HEK293 (cell line): ENCODE measurements around the gene NHLRC2.

Experiments
- CTCF ChIA-PET: fragments of 350-600 bp; formaldehyde crosslinking; extraction: SDS; loops from one replicate; lab custom pipeline; 2021; ENCODE audit warnings: antibody characterized with exemption; lab: Yijun Ruan, JAX
- POLR2A ChIA-PET: fragments of 300-600 bp; formaldehyde crosslinking; extraction: SDS; loops from one replicate; lab custom pipeline; 2020; ENCODE audit warnings: antibody characterized with exemption, inconsistent platforms; lab: Yijun Ruan, JAX
- H3K27ac ChIP-seq: fragments of 200-500 bp; sonication (Bioruptor generic); 2 replicates; pipeline ENCODE4 v1.5.1; 2014; ENCODE audit warnings: low read depth, low read length, control low read depth, inconsistent platforms; ENCODE audit errors: extremely low read depth
- H3K36me3 ChIP-seq, 2 experiments: fragments of 200-500 bp in 1 of 2; sonication (Bioruptor generic) in 1 of 2; 1 replicate in 1 of 2; 2 replicates in 1 of 2; pipeline ENCODE4 v1.5.1; 2014 to 2017; ENCODE audit warnings: inconsistent platforms in 2 of 2, low read length in 2 of 2; ENCODE audit not compliant: control insufficient read depth in 2 of 2, insufficient read depth in 1 of 2
- H3K4me1 ChIP-seq: fragments of 200-500 bp; sonication (Bioruptor generic); 2 replicates; pipeline ENCODE4 v1.5.1; 2014; ENCODE audit warnings: mild to moderate bottlenecking, low read length, inconsistent platforms; ENCODE audit not compliant: control insufficient read depth, insufficient read depth
- H3K4me3 ChIP-seq: 2 replicates; pipeline ENCODE4 v1.5.1; 2011; ENCODE audit warnings: low read depth, mild to moderate bottlenecking, control low read depth, low read length, moderate library complexity
- H3K9me3 ChIP-seq: fragments of 200-500 bp; sonication (Bioruptor generic); 2 replicates; pipeline ENCODE4 v1.5.1; 2014; ENCODE audit warnings: low read depth, low read length, inconsistent platforms; ENCODE audit not compliant: control insufficient read depth, insufficient read depth
- GFI1B ChIP-seq: fragments of 450-650 bp; formaldehyde crosslinking; IDR thresholded peaks from 2 replicates; pipeline ENCODE4 v1.5.1; 2016; ENCODE audit warnings: missing biosample characterization, missing genetic modification characterization
- OSR2 ChIP-seq: fragments of 450-650 bp; formaldehyde crosslinking; IDR thresholded peaks from 2 replicates; pipeline ENCODE4 v1.5.1; 2016; ENCODE audit warnings: missing biosample characterization, missing genetic modification characterization
- RBAK ChIP-seq: fragments of 450-650 bp; formaldehyde crosslinking; IDR thresholded peaks from 2 replicates; pipeline ENCODE4 v1.5.1; 2016; ENCODE audit warnings: missing biosample characterization, missing genetic modification characterization
- SP3 ChIP-seq: fragments of 450-650 bp; formaldehyde crosslinking; IDR thresholded peaks from 2 replicates; pipeline ENCODE4 v1.5.1; 2016; ENCODE audit warnings: missing biosample characterization, missing genetic modification characterization
- TSHZ1 ChIP-seq: fragments of 450-650 bp; formaldehyde crosslinking; IDR thresholded peaks from 2 replicates; pipeline ENCODE4 v1.5.1; 2016; ENCODE audit warnings: missing biosample characterization, missing genetic modification characterization, borderline replicate concordance
- ZBTB7A ChIP-seq: fragments of 450-650 bp; formaldehyde crosslinking; IDR thresholded peaks from 2 replicates; pipeline ENCODE4 v1.5.1; 2016; ENCODE audit warnings: low read depth, missing biosample characterization, missing genetic modification characterization
- ZNF132 ChIP-seq: fragments of 450-650 bp; formaldehyde crosslinking; IDR thresholded peaks from 2 replicates; pipeline ENCODE4 v1.5.1; 2017; ENCODE audit warnings: missing biosample characterization, missing genetic modification characterization, borderline replicate concordance
- ZNF146 ChIP-seq: fragments of 450-650 bp; formaldehyde crosslinking; IDR thresholded peaks from 2 replicates; pipeline ENCODE4 v1.5.1; 2016; ENCODE audit warnings: missing biosample characterization, missing genetic modification characterization
- ZNF174 ChIP-seq: fragments of 450-650 bp; formaldehyde crosslinking; IDR thresholded peaks from 2 replicates; pipeline ENCODE4 v1.5.0; 2017; ENCODE audit warnings: missing biosample characterization, mild to moderate bottlenecking, missing genetic modification characterization
- ZNF18 ChIP-seq: fragments of 450-650 bp; formaldehyde crosslinking; IDR thresholded peaks from 2 replicates; pipeline ENCODE4 v1.5.1; 2016; ENCODE audit warnings: missing biosample characterization, missing genetic modification characterization
- ZNF2 ChIP-seq: fragments of 450-650 bp; formaldehyde crosslinking; IDR thresholded peaks from 2 replicates; pipeline ENCODE4 v1.5.1; 2016; ENCODE audit warnings: missing biosample characterization, missing genetic modification characterization
- ZNF221 ChIP-seq: fragments of 450-650 bp; formaldehyde crosslinking; IDR thresholded peaks from 2 replicates; pipeline ENCODE4 v1.5.1; 2017; ENCODE audit warnings: missing biosample characterization, missing genetic modification characterization, borderline replicate concordance
- ZNF223 ChIP-seq: fragments of 450-650 bp; formaldehyde crosslinking; IDR thresholded peaks from 2 replicates; pipeline ENCODE4 v1.5.1; 2016; ENCODE audit warnings: missing biosample characterization, missing genetic modification characterization
- ZNF248 ChIP-seq: fragments of 450-650 bp; formaldehyde crosslinking; IDR thresholded peaks from 2 replicates; pipeline ENCODE4 v1.5.1; 2017; ENCODE audit warnings: missing biosample characterization, missing genetic modification characterization
- ZNF280D ChIP-seq: fragments of 450-650 bp; formaldehyde crosslinking; IDR thresholded peaks from 2 replicates; pipeline ENCODE4 v1.5.1; 2016; ENCODE audit warnings: missing biosample characterization, missing genetic modification characterization
- ZNF341 ChIP-seq: fragments of 450-650 bp; formaldehyde crosslinking; IDR thresholded peaks from 2 replicates; pipeline ENCODE4; 2016; ENCODE audit warnings: low read depth, missing biosample characterization, missing genetic modification characterization
- ZNF354C ChIP-seq: fragments of 450-650 bp; formaldehyde crosslinking; IDR thresholded peaks from 2 replicates; pipeline ENCODE4 v1.5.1; 2016; ENCODE audit warnings: missing biosample characterization, missing genetic modification characterization, low read depth, borderline replicate concordance
- ZNF530 ChIP-seq: fragments of 450-650 bp; formaldehyde crosslinking; IDR thresholded peaks from 2 replicates; pipeline ENCODE4 v1.5.1; 2016; ENCODE audit warnings: low read depth, missing biosample characterization, missing genetic modification characterization
- ZNF549 ChIP-seq: fragments of 450-650 bp; IDR thresholded peaks from 2 replicates; pipeline ENCODE4 v1.5.1; 2018; ENCODE audit warnings: missing biosample characterization, missing genetic modification characterization, mild to moderate bottlenecking, inconsistent platforms, moderate library complexity
- ZNF621 ChIP-seq: fragments of 450-650 bp; formaldehyde crosslinking; IDR thresholded peaks from 2 replicates; pipeline ENCODE4 v1.5.1; 2017; ENCODE audit warnings: missing biosample characterization, missing genetic modification characterization
- ZNF660 ChIP-seq: fragments of 450-650 bp; IDR thresholded peaks from 2 replicates; pipeline ENCODE4 v1.5.1; 2018; ENCODE audit warnings: missing biosample characterization, mild to moderate bottlenecking, missing genetic modification characterization
- ZNF704 ChIP-seq: fragments of 450-650 bp; formaldehyde crosslinking; IDR thresholded peaks from 2 replicates; pipeline ENCODE4 v1.5.1; 2016; ENCODE audit warnings: missing biosample characterization, missing genetic modification characterization
- ZNF747 ChIP-seq: fragments of 450-650 bp; formaldehyde crosslinking; IDR thresholded peaks from 2 replicates; pipeline ENCODE4 v1.5.1; 2016; ENCODE audit warnings: missing biosample characterization, missing genetic modification characterization
- ZSCAN18 ChIP-seq: fragments of 450-650 bp; formaldehyde crosslinking; IDR thresholded peaks from 2 replicates; pipeline ENCODE4 v1.5.1; 2016; ENCODE audit warnings: missing biosample characterization, missing genetic modification characterization
- ZSCAN30 ChIP-seq: fragments of 450-650 bp; IDR thresholded peaks from 2 replicates; pipeline ENCODE4 v1.5.1; 2018; ENCODE audit warnings: missing biosample characterization, mild to moderate bottlenecking, missing genetic modification characterization, moderate library complexity

NHLRC2 gene

GRCh38 chr10:113853578-113854012 is 866 bp upstream of the NHLRC2 start:
- no peaks in the 10 kb centered on the region for H3K9me3 ChIP-seq
- peaks cover 15% of the 10 kb centered on the region for H3K4me1 ChIP-seq
- H3K36me3 ChIP-seq = peaks cover 5 to 7% of the 10 kb centered on the region in 2 experiments
- POLR2A ChIA-PET = no interaction called here
- H3K4me3 ChIP-seq = peak overlapping the region; percentile 68
- TF ChIP-seq ZSCAN30 (tag by site-specific recombination) = no peak
- TF ChIP-seq ZNF174 (tag by site-specific recombination) = no peak
- no peak for TF ChIP-seq ZBTB7A
- no peak for TF ChIP-seq ZNF747 (tag by site-specific recombination)
- TF ChIP-seq TSHZ1 = no peak
- no peak for TF ChIP-seq ZNF621 (tag by site-specific recombination)
- no peak for TF ChIP-seq GFI1B (tag by site-specific recombination)
- no peak for TF ChIP-seq ZNF280D (tag by site-specific recombination)
- TF ChIP-seq ZNF18 (tag by site-specific recombination) = no peak
- no peak for TF ChIP-seq ZNF248
- no peak for TF ChIP-seq ZNF221 (tag by site-specific recombination)
- TF ChIP-seq OSR2 (tag by site-specific recombination) = no peak
- TF ChIP-seq ZNF549 (tag by site-specific recombination) = no peak
- no peak for TF ChIP-seq RBAK
- TF ChIP-seq ZNF354C = no peak
- CTCF ChIA-PET = interaction anchor here (0.5 to 1.2 kb wide), 3 partner anchors 12 to 219 kb away, joined by 3 read pairs; no protein-coding TSS in a partner anchor
- peak overlapping the region; percentile 96 for H3K27ac ChIP-seq

- H3K9me3 ChIP-seq = no peaks in the 10 kb centered on the region
- H3K36me3 ChIP-seq = peaks cover 12 to 20% of the 10 kb centered on the region in 2 experiments
- H3K4me1 ChIP-seq = peaks cover 15% of the 10 kb centered on the region
- H3K27ac ChIP-seq = peak overlapping the region; percentile 96
- CTCF ChIA-PET = no interaction called here
- H3K4me3 ChIP-seq = peak overlapping the region; percentile 68
- POLR2A ChIA-PET = no interaction called here
- TF ChIP-seq SP3 (tag by site-specific recombination) (peak; percentile 48), ZNF660 (tag by site-specific recombination) (peak; percentile 39), ZNF2 (tag by site-specific recombination) (0 out of 2 replicates have a peak, but pooled peaks have one; percentile 45), ZNF704 (tag by site-specific recombination) (no peak), ZNF132 (tag by site-specific recombination) (no peak), ZSCAN30 (tag by site-specific recombination) (peak; percentile 69; the same call in 1 of the 2 replicates), ZNF146 (no peak), ZNF341 (tag by site-specific recombination) (peak; percentile 58), ZSCAN18 (tag by site-specific recombination) (no peak), ZNF223 (tag by site-specific recombination) (no peak), ZNF530 (tag by site-specific recombination) (no peak)
These were observed 514 bp downstream of the NHLRC2 start for GRCh38 chr10:113854761-113855588.
